OCI-LY3 (cell line): ENCODE results near the gene CEBPB.

Source experiments
- H2AFZ ChIP-seq: fragments of 200-600, 300-600 bp; shearing (Covaris generic); 2 replicates; pipeline ENCODE4 v1.6.0; 2014; ENCODE audit warnings: antibody characterized with exemption, low read depth, low read length
- H3K27ac ChIP-seq: fragments of 200-600, 300-600 bp; sonication (generic); 2 replicates; pipeline ENCODE4 v1.5.1; 2014; ENCODE audit warnings: mild to moderate bottlenecking, low read length, moderate library complexity, mixed read lengths
- H3K27me3 ChIP-seq: fragments of 200-600, 300-600 bp; sonication (generic); 2 replicates; pipeline ENCODE4 v1.6.1; 2014; ENCODE audit warnings: low read depth, low read length, mixed read lengths
- H3K36me3 ChIP-seq: fragments of 200-600, 300-600 bp; sonication (generic); replicated peaks from 2 replicates; pipeline ENCODE3; 2014; ENCODE audit warnings: low read depth, low read length, mixed read lengths
- H3K4me1 ChIP-seq: fragments of 300-600, 200-600 bp; sonication (generic); 2 replicates; pipeline ENCODE4 v1.6.1; 2014; ENCODE audit warnings: low read length, mixed read lengths
- H3K4me2 ChIP-seq: fragments of 200-600, 300-600 bp; sonication (generic); 2 replicates; pipeline ENCODE4 v1.6.1; 2014; ENCODE audit warnings: low read length, mixed read lengths
- H3K4me3 ChIP-seq: fragments of 300-600, 200-600 bp; sonication (generic); 2 replicates; pipeline ENCODE4 v1.5.1; 2014; ENCODE audit warnings: antibody characterized with exemption, mild to moderate bottlenecking, low read length, moderate library complexity
- H3K79me2 ChIP-seq: fragments of 300-600, 200-600 bp; shearing (Covaris generic); 2 replicates; pipeline ENCODE4 v1.6.1; 2014; ENCODE audit warnings: mild to moderate bottlenecking, low read length, mixed read lengths
- H3K9ac ChIP-seq: fragments of 300-600, 200-600 bp; shearing (Covaris generic); 2 replicates; pipeline ENCODE4 v1.6.0; 2014; ENCODE audit warnings: mild to moderate bottlenecking, low read length, moderate library complexity
- H3K9me3 ChIP-seq: fragments of 200-600, 300-600 bp; shearing (Covaris generic); 2 replicates; pipeline ENCODE4 v1.6.1; 2014; ENCODE audit warnings: low read length, mixed read lengths; ENCODE audit not compliant: insufficient read depth
- H4K20me1 ChIP-seq: fragments of 200-600, 300-600 bp; sonication (generic); 2 replicates; pipeline ENCODE4 v1.6.1; 2016; ENCODE audit warnings: low read length, mixed read lengths; ENCODE audit not compliant: insufficient read depth
- CTCF ChIP-seq: fragments of 200-600, 300-600 bp; sonication (generic); IDR thresholded peaks from 2 replicates; pipeline ENCODE4 v1.5.1; 2014; ENCODE audit warnings: antibody characterized with exemption, low read length, low read depth
- EZH2phosphoT487 ChIP-seq: fragments of 200-600 bp; shearing (Covaris generic); IDR thresholded peaks from 2 replicates; pipeline ENCODE4 v1.6.1; 2018; ENCODE audit warnings: antibody characterized with exemption, mixed run types, low read depth

Gene CEBPB

GRCh38 chr20:50165684-50166554, 24.7 kb upstream of the CEBPB start:
- peak overlapping the region; percentile 97 for H2AFZ ChIP-seq
- H3K4me3 ChIP-seq: peak overlapping the region; percentile 76
- H4K20me1 ChIP-seq: no peaks in the 10 kb centered on the region
- no peaks in the 10 kb centered on the region for H3K9me3 ChIP-seq
- H3K79me2 ChIP-seq: no peaks in the 10 kb centered on the region
- peak overlapping the region; percentile 66 for H3K9ac ChIP-seq
- TF ChIP-seq EZH2phosphoT487 (no peak), CTCF (no peak)
- H3K27ac ChIP-seq: no peak overlapping the region
- peak overlapping the region; percentile 87 for H3K4me2 ChIP-seq
- H3K36me3 ChIP-seq: no peaks in the 10 kb centered on the region
- peaks cover 8% of the 10 kb centered on the region; the same call in 1 of the 2 replicates for H3K4me1 ChIP-seq
- no peaks in the 10 kb centered on the region for H3K27me3 ChIP-seq

- no peak overlapping the region for H3K27ac ChIP-seq
- H3K4me1 ChIP-seq: peaks cover 8% of the 10 kb centered on the region; the same call in 1 of the 2 replicates
Observed at GRCh38 chr20:50169329-50169823, 21.3 kb upstream of the CEBPB start.

GRCh38 chr20:50170549-50171220, 19.9 kb upstream of the CEBPB start:
- H3K79me2 ChIP-seq: no peaks in the 10 kb centered on the region
- no peaks in the 10 kb centered on the region for H3K9me3 ChIP-seq
- no peaks in the 10 kb centered on the region for H3K36me3 ChIP-seq
- H3K9ac ChIP-seq: no peak overlapping the region
- peaks cover 5% of the 10 kb centered on the region; the same call in 1 of the 2 replicates for H3K4me1 ChIP-seq
- TF ChIP-seq EZH2phosphoT487 (no peak), CTCF (no peak)
- no peak overlapping the region for H2AFZ ChIP-seq
- H3K4me3 ChIP-seq: no peak overlapping the region
- H3K4me2 ChIP-seq: no peak overlapping the region
- H3K27ac ChIP-seq: no peak overlapping the region
- H4K20me1 ChIP-seq: no peaks in the 10 kb centered on the region
- H3K27me3 ChIP-seq: no peaks in the 10 kb centered on the region

More at GRCh38 chr20:50169329-50169823, 21.3 kb upstream of the CEBPB start:
- Histone ChIP-seq H3K36me3 (no peaks in the 10 kb centered on the region), H3K9ac (no peak overlapping the region), H3K9me3 (no peaks in the 10 kb centered on the region), H3K4me3 (no peak overlapping the region), H3K27me3 (no peaks in the 10 kb centered on the region), H4K20me1 (no peaks in the 10 kb centered on the region), H3K79me2 (no peaks in the 10 kb centered on the region), H2AFZ (no peak overlapping the region), H3K4me2 (no peak overlapping the region)
- no peak for TF ChIP-seq EZH2phosphoT487
- TF ChIP-seq CTCF: peak; percentile 100

- Histone ChIP-seq H3K9me3 (no peaks in the 10 kb centered on the region), H3K9ac (no peak overlapping the region), H3K79me2 (no peaks in the 10 kb centered on the region), H2AFZ (no peak overlapping the region), H3K4me2 (no peak overlapping the region), H3K4me1 (no peaks in the 10 kb centered on the region), H3K27me3 (no peaks in the 10 kb centered on the region), H3K36me3 (no peaks in the 10 kb centered on the region), H3K4me3 (no peak overlapping the region), H4K20me1 (no peaks in the 10 kb centered on the region), H3K27ac (no peak overlapping the region)
- TF ChIP-seq CTCF (no peak), EZH2phosphoT487 (no peak)
Observed at GRCh38 chr20:50172347-50173013, 18.1 kb upstream of the CEBPB start.
